Kidney epithelial cell (primary cell): Measurements from ENCODE around the gene HLA-DMB. TPM values are rescaled to one million over a fixed set of nuclear protein-coding genes. Genes with fewer than 3 reads are reported as not detected.

Experiments
- DNase-seq: peaks from one replicate; pipeline ENCODE4 v3.0.0-alpha.2; 2010; ENCODE audit warnings: low read depth
- H3K27me3 ChIP-seq: 2 replicates; pipeline ENCODE4 v1.6.0; 2011; ENCODE audit warnings: low read length; ENCODE audit not compliant: control insufficient read depth, insufficient read depth
- H3K36me3 ChIP-seq: 2 replicates; pipeline ENCODE4 v1.5.1; 2011; ENCODE audit warnings: low read length; ENCODE audit not compliant: control insufficient read depth, insufficient read depth
- H3K4me3 ChIP-seq: 2 replicates; pipeline ENCODE4 v1.5.1; 2011; ENCODE audit warnings: low read depth, mild to moderate bottlenecking, control low read depth, low read length
- CTCF ChIP-seq: IDR thresholded peaks from 2 replicates; pipeline ENCODE4 v1.5.1; 2011; ENCODE audit warnings: mild to moderate bottlenecking, moderate library complexity, low read length, control low read depth, inconsistent platforms; ENCODE audit not compliant: insufficient read depth, poor library complexity, severe bottlenecking
- total RNA-seq: library from RNA; depleted of rRNA; stranded (reverse); fragments of >200 nt; gene quantifications from 2 replicates; pipeline ENCODE4 v1.2.3, GENCODE V29; 2015

The HLA-DMB gene
- total RNA-seq, 1 donor from 2014 or later = 1.0 TPM

- no peak for TF ChIP-seq CTCF
- DNase-seq = peak; percentile 29
Observed at GRCh38 chr6:32886681-32887383, 54.0 kb downstream of the HLA-DMB start.

GRCh38 chr6:32885698-32886286 is 55.0 kb downstream of the HLA-DMB start:
- peak; percentile 35 for TF ChIP-seq CTCF
- peak; percentile 37 for DNase-seq
- H3K36me3 ChIP-seq = no peaks in the 10 kb centered on the region
- H3K4me3 ChIP-seq = no peak overlapping the region
- H3K27me3 ChIP-seq = no peaks in the 10 kb centered on the region

More at GRCh38 chr6:32886681-32887383, 54.0 kb downstream of the HLA-DMB start:
- no peaks in the 10 kb centered on the region for H3K27me3 ChIP-seq
- no peak overlapping the region for H3K4me3 ChIP-seq
- no peaks in the 10 kb centered on the region for H3K36me3 ChIP-seq

Other genes starting within 250 kb of the HLA-DMB start
- not detected in 2 replicates for gene HLA-DQA2, start 199.6 kb downstream of the HLA-DMB start, total RNA-seq
- gene HLA-DQB2, start 177.5 kb downstream of the HLA-DMB start, total RNA-seq = not detected in 2 replicates
- gene HLA-DOB, start 124.0 kb downstream of the HLA-DMB start, total RNA-seq = not detected in 2 replicates
- gene TAP2, start 102.3 kb downstream of the HLA-DMB start, total RNA-seq = 22.5 and 22.7 TPM in 2 replicates
- gene PSMB8, start 97.0 kb downstream of the HLA-DMB start, total RNA-seq = 62.8 and 84.1 TPM in 2 replicates
- gene TAP1, start 87.3 kb downstream of the HLA-DMB start, total RNA-seq = 77.6 and 79.1 TPM in 2 replicates
- gene PSMB9, start 86.8 kb downstream of the HLA-DMB start, total RNA-seq = 23.0 and 24.6 TPM in 2 replicates
- gene HLA-DMA, start 12.1 kb upstream of the HLA-DMB start, total RNA-seq = 1.6 and 4.7 TPM in 2 replicates
- 191 and 206 TPM in 2 replicates for gene BRD2, start 27.6 kb upstream of the HLA-DMB start, total RNA-seq
- gene HLA-DOA, start 68.6 kb upstream of the HLA-DMB start, total RNA-seq = 0.71 and 1.6 TPM in 2 replicates
- 0.29 and 0.48 TPM in 2 replicates for gene HLA-DPA1, start 132.6 kb upstream of the HLA-DMB start, total RNA-seq
- 5.5 and 7.6 TPM in 2 replicates for gene HLA-DPB1, start 135.0 kb upstream of the HLA-DMB start, total RNA-seq